Effector CD8-positive, alpha-beta T cell (primary cell): Measurements from ENCODE around the gene SLC25A44.

Experiments
- DNase-seq: peaks from one replicate; lab custom pipeline; 2025; lab: John Stamatoyannopoulos, UW

Gene SLC25A44

DNA sequence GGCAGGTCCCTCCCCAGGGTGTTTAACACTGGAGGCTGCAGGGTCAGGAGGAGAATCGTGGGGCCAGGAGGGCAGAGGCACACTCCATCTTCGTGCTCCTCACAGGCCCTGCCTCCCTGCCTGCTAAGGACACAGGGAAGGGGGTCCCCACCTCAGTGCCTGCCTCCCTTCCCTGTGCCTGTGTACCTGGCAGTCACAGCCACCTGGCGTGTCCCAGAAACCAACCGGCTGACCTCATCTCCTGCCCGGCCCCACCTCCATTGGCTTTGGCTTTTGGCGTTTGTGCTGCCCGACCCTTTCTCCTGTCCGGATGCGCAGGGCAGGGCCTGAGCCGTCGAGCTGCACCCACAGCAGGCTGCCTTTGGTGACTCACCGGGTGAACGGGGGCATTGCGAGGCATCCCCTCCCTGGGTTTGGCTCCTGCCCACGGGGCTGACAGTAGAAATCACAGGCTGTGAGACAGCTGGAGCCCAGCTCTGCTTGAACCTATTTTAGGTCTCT is 47.5 kb downstream of the SLC25A44 start:
- no peak for DNase-seq

DNA sequence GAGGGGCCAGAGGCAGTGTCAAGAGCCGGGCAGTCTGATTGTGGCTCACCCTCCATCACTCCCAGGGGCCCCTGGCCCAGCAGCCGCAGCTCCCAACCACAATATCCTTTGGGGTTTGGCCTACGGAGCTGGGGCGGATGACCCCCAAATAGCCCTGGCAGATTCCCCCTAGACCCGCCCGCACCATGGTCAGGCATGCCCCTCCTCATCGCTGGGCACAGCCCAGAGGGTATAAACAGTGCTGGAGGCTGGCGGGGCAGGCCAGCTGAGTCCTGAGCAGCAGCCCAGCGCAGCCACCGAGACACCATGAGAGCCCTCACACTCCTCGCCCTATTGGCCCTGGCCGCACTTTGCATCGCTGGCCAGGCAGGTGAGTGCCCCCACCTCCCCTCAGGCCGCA is 48.0 kb downstream of the SLC25A44 start, which contains the start of gene BGLAP:
TSS of gene BGLAP (plus strand) at position 259 of the 400 bp plus-strand sequence. CDS start at position 307, 48 bp downstream.
- no peak for DNase-seq

DNA sequence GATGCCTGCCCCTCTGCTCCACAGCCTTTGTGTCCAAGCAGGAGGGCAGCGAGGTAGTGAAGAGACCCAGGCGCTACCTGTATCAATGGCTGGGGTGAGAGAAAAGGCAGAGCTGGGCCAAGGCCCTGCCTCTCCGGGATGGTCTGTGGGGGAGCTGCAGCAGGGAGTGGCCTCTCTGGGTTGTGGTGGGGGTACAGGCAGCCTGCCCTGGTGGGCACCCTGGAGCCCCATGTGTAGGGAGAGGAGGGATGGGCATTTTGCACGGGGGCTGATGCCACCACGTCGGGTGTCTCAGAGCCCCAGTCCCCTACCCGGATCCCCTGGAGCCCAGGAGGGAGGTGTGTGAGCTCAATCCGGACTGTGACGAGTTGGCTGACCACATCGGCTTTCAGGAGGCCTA is 48.8 kb downstream of the SLC25A44 start:
- DNase-seq = no peak

DNA sequence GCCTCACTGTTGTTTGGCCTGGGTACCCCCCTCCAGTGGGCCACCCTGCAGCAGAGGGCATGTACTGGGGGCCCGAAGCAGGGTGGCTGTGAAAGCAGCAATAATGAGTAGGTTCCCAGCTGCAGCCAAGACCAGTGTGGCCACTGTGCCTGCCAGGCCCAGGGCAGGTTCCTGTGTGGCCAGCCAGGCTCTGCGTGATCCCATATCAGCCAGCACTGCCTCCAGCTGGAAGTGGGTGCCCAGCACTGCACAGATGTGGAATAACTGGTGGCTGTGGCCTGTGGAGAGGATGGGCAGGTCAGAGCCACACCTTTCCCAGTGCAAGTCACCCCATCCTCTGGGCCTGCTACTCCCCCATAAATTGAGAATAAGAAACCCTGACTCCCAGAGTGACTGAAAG is 50.2 kb downstream of the SLC25A44 start:
- DNase-seq = no peak

DNA sequence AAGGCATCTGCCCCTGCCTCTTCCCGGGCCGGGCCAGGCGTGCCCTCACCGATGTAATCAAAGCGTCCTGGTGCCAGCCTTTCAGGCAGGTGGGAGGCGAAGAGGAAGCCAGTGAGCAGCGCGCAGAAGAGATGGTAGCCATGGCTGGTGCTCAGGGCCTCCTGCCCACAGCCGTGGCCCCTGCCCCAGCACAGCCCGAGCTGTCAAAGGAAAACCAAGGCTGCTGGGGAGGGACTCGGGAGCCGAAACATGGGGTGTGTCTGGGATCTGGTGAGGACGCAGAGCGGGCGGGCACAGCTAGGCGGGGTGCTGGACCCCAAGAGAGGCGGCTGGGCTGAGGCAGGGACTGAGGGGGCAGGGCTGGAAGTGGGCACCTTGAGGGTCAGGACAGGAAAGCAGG is 50.8 kb downstream of the SLC25A44 start:
- no peak for DNase-seq

DNA sequence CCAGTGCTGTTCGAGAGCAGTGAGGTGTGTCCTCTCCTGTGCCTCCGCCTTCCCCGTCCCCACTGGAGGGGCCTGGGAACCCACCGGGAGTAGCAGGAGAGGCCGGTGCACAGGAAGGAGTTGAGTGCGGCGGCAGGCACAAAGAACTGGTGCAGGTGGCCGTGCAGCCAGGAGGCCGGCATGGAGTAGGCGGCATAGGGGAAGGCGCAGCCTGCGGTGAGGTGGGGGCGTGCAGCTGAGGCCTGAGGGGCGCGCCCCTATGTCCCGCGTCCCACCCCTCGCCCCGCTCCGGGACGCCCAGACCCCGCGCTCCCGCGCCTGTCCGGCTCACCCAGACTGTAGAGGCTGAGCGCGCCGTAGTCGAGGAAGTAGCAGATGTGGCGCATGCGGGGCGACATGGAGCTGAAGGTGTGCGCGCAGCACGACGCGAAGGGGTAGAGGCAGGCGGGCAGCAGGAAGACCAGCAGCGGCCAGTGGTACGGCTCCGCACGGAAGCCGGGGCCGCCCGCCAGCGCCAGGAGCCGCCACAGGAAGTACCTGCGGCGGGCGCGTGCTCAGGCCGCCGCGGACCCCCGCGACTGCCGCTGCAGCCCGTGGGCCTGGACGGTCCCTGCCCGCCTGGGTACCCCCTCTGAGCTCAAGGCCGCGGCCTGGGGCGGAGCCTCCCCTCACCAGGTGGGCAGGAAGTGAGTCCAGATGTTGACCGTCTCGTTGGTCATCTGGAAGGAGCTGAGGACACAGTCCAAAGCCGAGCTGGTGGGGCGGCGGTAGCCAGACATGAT is 51.7 kb downstream of the SLC25A44 start:
- DNase-seq = no peak

DNA sequence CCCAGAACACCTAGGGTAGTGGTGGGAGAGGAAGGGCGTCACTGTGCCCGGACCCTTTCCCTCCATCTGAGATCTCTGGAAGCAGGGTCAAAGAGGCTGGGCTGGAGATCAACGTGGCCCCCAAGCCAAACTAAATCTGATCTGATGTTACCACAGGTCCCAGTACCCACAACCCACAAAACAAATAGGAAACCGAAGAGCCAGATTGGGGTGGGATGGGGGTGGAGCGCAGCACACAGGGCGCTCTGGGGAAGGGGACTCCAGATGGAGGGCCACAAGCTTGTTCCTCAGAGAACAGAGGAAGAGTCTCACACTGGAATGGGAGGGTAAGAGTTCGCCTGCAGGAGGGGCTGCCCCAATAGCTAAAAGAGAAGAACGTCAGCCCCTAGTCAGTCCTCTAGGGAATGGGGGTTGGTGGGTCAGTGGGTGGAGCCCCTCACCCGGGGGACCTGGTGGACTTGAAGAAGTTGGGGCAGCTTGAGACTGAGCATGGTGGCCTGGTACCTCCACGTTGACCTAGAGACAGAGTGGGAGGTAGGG is 52.4 kb downstream of the SLC25A44 start:
- DNase-seq = no peak

DNA sequence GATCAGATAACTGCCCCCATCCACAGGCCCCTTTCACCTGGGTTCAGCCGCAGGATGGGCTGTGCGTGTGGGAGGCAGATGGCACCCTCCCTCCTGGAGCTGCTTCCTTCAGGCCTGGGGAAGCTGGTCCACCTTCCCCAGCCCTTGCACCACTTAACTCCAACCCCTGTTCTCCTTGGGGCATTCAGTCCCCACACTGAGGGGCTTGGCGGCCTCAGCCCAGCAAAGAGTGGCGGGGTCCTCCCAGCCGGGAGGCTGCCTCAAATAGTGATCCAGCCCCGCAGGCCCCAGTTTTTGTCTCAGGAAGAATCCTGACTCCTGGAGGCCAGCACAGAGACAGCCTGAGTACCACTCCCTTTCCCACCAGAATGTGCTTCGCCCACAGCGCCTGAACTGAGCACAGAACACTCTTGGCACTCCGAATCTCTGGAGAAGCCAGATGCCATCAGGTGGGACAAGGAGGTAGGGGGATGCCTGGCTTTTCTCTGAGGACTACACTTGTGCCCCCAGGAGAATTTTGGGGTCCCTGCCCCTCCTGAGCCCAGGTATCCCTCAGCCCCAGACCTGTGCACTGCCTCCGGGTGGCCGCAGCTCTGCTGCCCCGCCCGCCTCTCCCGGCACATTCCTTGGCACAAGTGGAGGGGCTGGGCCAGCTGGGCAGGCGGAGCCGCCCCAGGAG is 53.0 kb downstream of the SLC25A44 start:
- no peak for DNase-seq

DNA sequence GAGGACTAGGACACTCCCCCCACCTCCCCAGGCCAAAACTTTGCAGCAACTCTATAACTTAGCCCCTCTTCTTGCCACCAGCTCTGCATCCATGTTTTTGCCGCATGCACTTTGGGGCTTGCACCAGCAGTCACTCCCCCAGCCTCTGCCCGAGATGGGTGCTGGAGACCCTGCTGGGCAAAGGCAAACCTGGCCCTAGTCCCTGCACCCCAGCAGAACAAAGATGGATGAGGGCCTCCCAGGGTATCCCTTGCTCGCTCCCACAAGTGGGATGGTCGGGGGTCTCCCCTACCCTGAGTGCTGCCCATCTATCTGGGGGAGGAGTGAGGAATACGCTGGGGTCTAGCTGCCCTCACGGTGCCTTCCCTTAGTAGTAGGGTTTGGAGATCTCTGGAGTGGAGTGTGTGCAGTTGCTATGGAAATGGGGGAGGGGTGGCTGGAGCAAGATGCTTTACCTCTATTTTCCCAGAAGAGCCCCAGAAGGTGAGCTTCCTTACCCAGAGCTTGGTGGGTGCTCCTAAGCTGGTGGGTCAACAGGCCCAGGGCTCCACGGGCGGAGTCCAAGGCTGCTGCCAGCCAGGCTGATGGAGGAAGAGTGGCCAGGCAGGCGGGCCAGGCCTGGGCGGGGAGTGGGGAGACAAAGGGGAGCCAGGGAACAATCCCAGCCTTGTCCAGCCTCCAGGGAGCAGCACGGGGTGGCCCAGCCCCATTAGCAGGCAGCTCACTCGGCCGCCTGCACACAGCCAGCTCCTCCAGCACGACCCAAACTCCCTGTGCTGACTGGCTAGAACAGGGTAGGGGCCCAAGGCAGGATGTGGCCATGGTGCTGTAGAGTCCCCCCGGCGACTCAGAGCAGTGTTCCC is 53.8 kb downstream of the SLC25A44 start, which contains the start of gene PAQR6:
TSS of gene PAQR6 (minus strand) at position 597 of the 863 bp plus-strand sequence. CDS start 1,325 bp downstream, outside the sequence.
- DNase-seq = no peak

DNA sequence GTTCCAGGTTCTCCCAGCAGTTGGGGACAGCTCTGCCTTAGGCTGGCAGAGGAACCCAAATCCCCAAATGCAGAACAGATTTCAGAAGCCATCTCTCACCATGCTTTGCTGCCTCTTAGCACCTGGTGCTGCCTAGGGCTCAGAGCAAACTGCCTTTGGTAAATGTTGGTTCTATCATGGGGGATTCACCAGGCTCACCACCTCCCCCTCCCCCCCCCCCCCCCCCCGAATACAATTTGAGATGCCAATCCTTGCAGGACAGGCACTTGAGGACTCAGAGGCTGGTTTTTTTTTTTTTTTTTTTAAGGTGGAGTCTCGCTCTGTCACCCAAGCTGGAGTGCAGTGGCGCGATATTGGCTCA is 54.4 kb downstream of the SLC25A44 start:
- DNase-seq = no peak

DNA sequence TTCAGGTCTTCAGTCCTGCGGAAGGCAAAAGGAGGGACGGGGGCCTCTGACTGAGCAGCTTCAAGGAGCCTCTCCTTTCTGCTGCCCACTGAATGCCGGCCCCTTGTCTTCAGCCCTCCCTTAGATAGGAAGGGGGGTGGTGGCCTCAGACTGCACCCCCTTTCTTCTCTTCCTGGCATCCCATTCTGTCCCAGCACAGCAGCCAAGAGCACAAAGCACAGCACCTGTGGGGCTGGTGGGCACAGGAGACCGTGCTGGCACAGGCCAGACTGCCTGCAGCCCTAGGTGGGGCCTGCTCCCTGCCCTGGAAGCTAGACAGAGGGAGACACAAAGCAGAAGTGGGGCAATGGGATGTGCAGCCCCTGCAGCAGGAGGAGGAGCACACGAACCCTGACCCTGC is 55.7 kb downstream of the SLC25A44 start:
- DNase-seq = no peak

DNA sequence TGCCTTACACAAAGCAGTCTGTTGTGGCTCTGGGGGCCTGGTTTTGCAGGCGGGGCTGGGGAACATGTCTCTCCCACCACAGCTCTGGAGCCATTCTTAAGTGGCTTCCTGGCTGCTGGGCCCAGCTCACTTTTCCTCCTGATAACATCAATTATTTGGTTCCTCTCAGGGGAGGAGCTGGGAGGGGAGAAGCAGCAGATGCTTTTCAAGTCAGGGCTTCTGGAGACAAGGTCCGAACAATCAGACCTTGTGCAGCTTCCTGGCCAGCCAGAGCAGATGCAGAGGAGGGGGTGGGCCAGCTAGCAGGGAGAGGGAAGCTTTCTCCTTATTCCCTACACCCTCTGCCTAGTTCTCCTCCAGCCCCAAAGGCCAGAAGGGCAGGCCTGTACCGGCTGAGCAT is 57.6 kb downstream of the SLC25A44 start:
- no peak for DNase-seq

DNA sequence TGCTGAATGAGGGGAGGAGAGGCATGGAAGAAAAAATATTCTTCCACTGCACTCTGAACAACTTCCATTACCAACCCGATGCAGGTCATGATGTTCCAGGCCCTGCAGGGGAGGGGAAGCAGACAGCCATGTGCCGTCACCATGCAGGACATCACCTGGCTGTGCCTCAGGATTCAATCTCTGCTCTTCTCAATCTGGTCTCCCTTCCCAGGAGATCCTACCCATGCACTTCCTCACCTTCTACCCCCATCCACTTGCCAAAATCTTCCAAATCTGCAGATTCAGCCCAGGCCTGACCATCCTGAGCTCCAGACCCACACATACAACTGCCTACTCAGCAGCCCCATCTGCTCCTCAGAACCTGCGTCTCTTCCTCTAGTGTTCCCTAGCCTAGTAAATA is 59.7 kb downstream of the SLC25A44 start:
- DNase-seq = no peak

DNA sequence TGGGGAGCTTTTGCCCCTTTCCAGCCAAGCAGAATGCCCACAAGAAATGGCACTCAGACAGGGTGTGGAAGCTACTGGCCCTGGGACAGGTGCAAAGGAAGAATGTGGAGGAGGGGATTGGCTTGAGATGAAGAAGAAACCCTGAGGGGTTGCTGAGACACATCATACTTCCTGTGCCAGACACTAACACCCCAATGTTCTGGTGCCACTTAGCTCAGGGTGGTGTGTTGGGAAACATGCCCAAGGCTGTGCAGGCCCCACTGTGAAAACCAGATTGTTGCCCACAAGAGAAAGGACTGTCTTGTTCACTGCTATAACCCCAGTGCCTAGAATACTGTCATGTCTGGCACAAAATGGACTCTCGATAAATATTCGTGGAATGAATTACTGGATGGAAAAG is 63.8 kb downstream of the SLC25A44 start:
- no peak for DNase-seq

DNA sequence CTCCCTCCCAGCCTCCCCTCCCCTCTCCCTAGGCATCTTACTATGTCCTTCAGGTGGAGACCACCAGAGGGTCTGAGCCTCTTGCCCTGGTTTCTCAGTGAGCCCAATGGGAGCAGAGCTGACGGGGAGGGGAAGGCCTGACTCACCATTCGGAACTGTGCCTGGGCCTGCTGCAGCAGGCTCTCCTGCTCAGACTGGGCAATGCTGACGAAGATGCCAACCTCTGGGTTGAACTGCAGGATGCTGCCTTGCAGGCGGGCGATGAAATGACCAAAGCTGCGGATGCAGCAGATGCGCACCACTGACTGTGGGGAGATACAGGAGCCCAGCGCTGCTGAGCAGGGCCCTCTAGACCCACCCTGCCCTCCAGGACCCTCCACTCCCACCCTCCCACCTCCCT is 65.0 kb downstream of the SLC25A44 start:
- no peak for DNase-seq

DNA sequence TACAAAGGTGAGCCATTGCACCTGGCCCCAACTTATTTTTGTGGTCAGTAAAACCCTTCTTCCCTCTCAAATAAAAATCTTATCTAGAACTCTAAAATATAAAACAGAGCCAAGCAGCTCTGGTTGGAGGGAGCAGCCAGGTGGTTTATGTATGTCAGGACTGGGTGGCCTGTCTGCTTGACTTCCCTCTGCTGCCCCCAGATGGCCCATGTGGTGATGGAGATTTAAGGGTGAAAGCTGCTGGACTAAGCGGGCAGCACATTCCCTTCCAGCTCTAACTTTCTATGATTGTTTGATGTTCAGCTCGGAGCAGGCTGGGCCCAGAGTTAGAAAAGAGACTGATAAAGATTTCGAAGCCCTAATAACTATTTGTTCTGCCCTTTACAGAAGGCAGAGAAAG is 65.9 kb downstream of the SLC25A44 start:
- DNase-seq = no peak

DNA sequence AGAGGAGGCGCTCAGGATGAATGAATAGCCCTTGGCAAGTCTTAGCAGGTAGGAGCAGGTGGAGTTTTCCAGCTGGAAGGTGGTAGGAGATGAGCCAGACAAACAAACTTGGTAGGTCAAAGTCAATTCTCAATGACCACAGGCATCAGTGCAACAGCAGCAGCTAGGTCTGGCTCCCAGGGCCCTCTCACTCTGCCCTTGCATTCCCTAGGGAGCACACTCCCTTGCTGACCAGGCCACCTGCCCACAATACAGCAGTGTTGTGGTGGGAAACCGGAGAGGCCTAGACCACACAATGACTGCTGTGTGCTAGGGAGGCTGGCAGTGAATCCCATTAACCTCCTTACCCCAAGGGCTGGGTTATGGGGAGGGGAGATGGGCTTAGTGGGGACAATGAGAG is 67.0 kb downstream of the SLC25A44 start:
- no peak for DNase-seq
